D721Med (cell line): ENCODE data around the gene TMEM167A.

Experiments used
- DNase-seq: peaks from one replicate; pipeline ENCODE4 v3.0.0; 2011; ENCODE audit warnings: low spot score; ENCODE audit not compliant: insufficient read length
- FAIRE-seq: peaks from 2 replicates; lab custom pipeline; 2011; peaks lifted over from hg19 to GRCh38; lab: Jason Lieb, UNC
- CTCF ChIP-seq: IDR thresholded peaks from 2 replicates; pipeline ENCODE4 v1.5.1; 2012; ENCODE audit warnings: mild to moderate bottlenecking, control low read depth; ENCODE audit not compliant: insufficient read depth; ENCODE audit errors: missing control alignments

TMEM167A gene

GRCh38 chr5:83090169-83090568 is 13.0 kb upstream of the TMEM167A start:
- no peak for TF ChIP-seq CTCF
- DNase-seq (no peak), FAIRE-seq (no peak)

DNA sequence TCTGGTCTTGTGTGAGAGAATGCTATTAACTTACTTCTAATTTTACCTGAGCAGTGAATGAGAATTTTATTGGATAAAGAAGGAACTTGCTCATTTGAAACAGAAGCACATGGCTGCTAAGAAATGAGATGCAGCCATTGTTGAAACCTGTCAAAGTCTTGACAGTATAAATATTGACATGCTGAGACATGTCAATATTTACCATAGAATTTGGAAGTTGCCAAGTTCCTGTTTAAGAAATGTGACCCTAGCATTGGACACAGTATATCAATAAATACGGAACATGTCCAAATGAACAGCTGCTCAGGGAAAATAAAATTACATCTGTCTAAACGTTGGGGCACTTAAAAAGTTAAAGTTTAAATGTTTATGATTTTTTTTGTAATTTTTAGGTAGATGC is 7.9 kb upstream of the TMEM167A start:
- TF ChIP-seq CTCF = no peak
- FAIRE-seq = no peak
- no peak for DNase-seq

- TF ChIP-seq CTCF = no peak
- DNase-seq (no peak), FAIRE-seq (no peak)
These were observed 7.1 kb upstream of the TMEM167A start for GRCh38 chr5:83084336-83084735.

GRCh38 chr5:83082750-83083149 is 5.6 kb upstream of the TMEM167A start:
- DNase-seq (no peak), FAIRE-seq (no peak)
- no peak for TF ChIP-seq CTCF

- DNase-seq (no peak), FAIRE-seq (peak; percentile 68)
- TF ChIP-seq CTCF = no peak
These were observed 568 bp upstream of the TMEM167A start for GRCh38 chr5:83077662-83078261.

DNA sequence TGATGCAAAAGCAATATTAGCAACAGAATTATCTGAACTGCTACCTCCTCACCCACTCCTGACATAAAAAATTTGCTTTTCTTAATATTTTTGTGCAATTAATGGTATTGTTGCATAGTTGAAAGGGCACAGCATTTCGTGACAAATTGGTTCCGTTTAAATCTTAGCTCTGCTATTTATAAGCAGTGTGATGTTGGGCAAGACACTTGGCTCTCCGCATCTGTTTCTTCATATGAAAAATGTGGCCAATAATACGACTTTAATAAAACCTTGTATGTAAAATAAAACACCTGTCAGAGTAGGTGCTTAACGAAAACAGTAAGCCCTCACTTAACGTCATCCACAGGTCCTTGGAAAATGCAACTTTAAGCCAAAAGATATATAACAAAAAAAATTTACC is 4.2 kb downstream of the TMEM167A start:
- DNase-seq (no peak), FAIRE-seq (no peak)
- no peak for TF ChIP-seq CTCF

- FAIRE-seq = no peak
- no peak for DNase-seq
- TF ChIP-seq CTCF = no peak
These were observed 5.7 kb downstream of the TMEM167A start for GRCh38 chr5:83071286-83072051.
